OCI-LY3 (cell line): ENCODE data around the gene TRIM38.
"Not testable (repeated sequence)": the region's sequence is repeated elsewhere in the genome, so short reads cannot be mapped to it uniquely, and the experiment has no call there.

Source experiments
- H2AFZ ChIP-seq: fragments of 200-600, 300-600 bp; shearing (Covaris generic); 2 replicates; pipeline ENCODE4 v1.6.0; 2014; ENCODE audit warnings: antibody characterized with exemption, low read depth, low read length
- H3K27ac ChIP-seq: fragments of 200-600, 300-600 bp; sonication (generic); 2 replicates; pipeline ENCODE4 v1.5.1; 2014; ENCODE audit warnings: mild to moderate bottlenecking, low read length, moderate library complexity, mixed read lengths
- H3K27me3 ChIP-seq: fragments of 200-600, 300-600 bp; sonication (generic); 2 replicates; pipeline ENCODE4 v1.6.1; 2014; ENCODE audit warnings: low read depth, low read length, mixed read lengths
- H3K36me3 ChIP-seq: fragments of 200-600, 300-600 bp; sonication (generic); replicated peaks from 2 replicates; pipeline ENCODE3; 2014; ENCODE audit warnings: low read depth, low read length, mixed read lengths
- H3K4me1 ChIP-seq: fragments of 300-600, 200-600 bp; sonication (generic); 2 replicates; pipeline ENCODE4 v1.6.1; 2014; ENCODE audit warnings: low read length, mixed read lengths
- H3K4me2 ChIP-seq: fragments of 200-600, 300-600 bp; sonication (generic); 2 replicates; pipeline ENCODE4 v1.6.1; 2014; ENCODE audit warnings: low read length, mixed read lengths
- H3K4me3 ChIP-seq: fragments of 300-600, 200-600 bp; sonication (generic); 2 replicates; pipeline ENCODE4 v1.5.1; 2014; ENCODE audit warnings: antibody characterized with exemption, mild to moderate bottlenecking, low read length, moderate library complexity
- H3K79me2 ChIP-seq: fragments of 300-600, 200-600 bp; shearing (Covaris generic); 2 replicates; pipeline ENCODE4 v1.6.1; 2014; ENCODE audit warnings: mild to moderate bottlenecking, low read length, mixed read lengths
- H3K9ac ChIP-seq: fragments of 300-600, 200-600 bp; shearing (Covaris generic); 2 replicates; pipeline ENCODE4 v1.6.0; 2014; ENCODE audit warnings: mild to moderate bottlenecking, low read length, moderate library complexity
- H3K9me3 ChIP-seq: fragments of 200-600, 300-600 bp; shearing (Covaris generic); 2 replicates; pipeline ENCODE4 v1.6.1; 2014; ENCODE audit warnings: low read length, mixed read lengths; ENCODE audit not compliant: insufficient read depth
- H4K20me1 ChIP-seq: fragments of 200-600, 300-600 bp; sonication (generic); 2 replicates; pipeline ENCODE4 v1.6.1; 2016; ENCODE audit warnings: low read length, mixed read lengths; ENCODE audit not compliant: insufficient read depth
- EZH2phosphoT487 ChIP-seq: fragments of 200-600 bp; shearing (Covaris generic); IDR thresholded peaks from 2 replicates; pipeline ENCODE4 v1.6.1; 2018; ENCODE audit warnings: antibody characterized with exemption, mixed run types, low read depth
- TF ChIP-seq, protein P1 (sequence below): fragments of 200-600, 300-600 bp; sonication (generic); IDR thresholded peaks from 2 replicates; pipeline ENCODE4 v1.5.1; 2014; ENCODE audit warnings: antibody characterized with exemption, low read length, low read depth

Gene TRIM38

DNA sequence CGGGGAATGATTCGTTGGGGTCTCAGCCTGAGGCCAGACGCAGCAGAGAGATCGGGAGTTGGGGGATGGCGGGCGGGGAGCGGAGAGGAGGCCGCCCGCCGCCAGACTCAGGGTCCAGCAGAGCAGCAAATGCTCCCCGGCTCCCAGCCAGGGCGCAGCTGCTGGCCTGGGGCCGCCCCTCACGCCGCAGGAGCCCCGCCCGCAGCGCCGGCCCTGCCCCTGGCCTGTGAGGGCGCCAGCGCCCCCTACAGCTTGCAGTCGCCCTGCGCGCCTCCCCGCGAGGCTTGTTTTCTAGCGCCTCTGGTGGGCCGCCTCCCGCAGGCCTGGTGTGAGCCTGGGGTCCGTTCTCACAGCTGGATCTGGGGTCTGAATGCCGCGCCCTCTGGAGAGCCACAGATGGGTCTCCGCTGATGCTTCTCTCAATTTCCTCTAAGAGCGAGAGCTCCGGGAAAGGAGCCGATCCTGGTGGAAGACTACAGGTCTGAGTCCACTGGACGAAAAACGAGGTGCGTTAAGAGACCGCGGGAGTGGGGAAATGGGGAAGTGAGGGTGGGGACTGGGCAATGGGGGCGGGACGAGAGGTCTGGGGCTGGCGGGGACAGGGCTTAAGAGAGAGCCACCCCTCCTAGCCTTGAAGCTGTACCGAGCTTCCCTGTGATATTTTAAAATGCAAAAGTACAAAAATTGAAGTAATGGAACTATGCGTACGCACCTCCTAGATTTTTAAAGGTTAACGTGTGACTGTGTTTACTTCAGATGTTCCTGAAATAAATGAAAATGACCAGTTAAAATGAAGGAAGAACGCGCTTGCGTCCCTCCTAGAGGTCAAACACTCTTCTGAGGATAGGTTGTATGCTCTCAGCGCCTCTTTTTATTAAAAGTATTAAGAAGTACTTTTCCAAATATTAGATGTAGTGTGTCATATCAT, 30.1 kb downstream of the TRIM38 start:
- H2AFZ ChIP-seq, result peak overlapping the region; percentile 61

DNA sequence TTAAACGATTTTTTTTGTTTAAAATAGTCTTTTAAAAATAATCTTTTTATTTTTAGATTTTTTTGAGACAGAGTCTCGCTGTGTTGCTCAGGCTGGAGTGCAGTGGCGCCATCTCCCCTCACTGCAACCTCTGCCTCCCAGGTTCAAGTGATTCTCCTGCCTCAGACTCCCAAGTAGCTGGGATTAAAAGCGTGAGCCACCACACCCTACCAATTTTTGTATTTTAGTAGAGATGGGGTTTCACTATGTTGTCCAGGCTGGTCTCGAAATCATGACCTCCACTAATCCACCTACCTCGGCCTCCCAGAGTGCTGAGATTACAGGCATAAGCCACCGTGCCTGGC, 30.7 kb downstream of the TRIM38 start:
- peak overlapping the region; percentile 84 for H3K4me2 ChIP-seq
- H3K4me3 ChIP-seq, result peak overlapping the region; percentile 85
- not testable (repeated sequence) for H3K27me3 ChIP-seq, H2AFZ ChIP-seq, H3K27ac ChIP-seq, H3K79me2 ChIP-seq, H4K20me1 ChIP-seq, H3K9me3 ChIP-seq, H3K36me3 ChIP-seq, H3K4me1 ChIP-seq
- peak overlapping the region; percentile 64 for H3K9ac ChIP-seq

More for the DNA sequence above, 30.1 kb downstream of the TRIM38 start:
- TF ChIP-seq, protein P1, sequence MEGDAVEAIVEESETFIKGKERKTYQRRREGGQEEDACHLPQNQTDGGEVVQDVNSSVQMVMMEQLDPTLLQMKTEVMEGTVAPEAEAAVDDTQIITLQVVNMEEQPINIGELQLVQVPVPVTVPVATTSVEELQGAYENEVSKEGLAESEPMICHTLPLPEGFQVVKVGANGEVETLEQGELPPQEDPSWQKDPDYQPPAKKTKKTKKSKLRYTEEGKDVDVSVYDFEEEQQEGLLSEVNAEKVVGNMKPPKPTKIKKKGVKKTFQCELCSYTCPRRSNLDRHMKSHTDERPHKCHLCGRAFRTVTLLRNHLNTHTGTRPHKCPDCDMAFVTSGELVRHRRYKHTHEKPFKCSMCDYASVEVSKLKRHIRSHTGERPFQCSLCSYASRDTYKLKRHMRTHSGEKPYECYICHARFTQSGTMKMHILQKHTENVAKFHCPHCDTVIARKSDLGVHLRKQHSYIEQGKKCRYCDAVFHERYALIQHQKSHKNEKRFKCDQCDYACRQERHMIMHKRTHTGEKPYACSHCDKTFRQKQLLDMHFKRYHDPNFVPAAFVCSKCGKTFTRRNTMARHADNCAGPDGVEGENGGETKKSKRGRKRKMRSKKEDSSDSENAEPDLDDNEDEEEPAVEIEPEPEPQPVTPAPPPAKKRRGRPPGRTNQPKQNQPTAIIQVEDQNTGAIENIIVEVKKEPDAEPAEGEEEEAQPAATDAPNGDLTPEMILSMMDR, result peak; percentile 82
- TF ChIP-seq EZH2phosphoT487, result no peak
- H3K4me2 ChIP-seq, result peak overlapping the region; percentile 84
- H3K27ac ChIP-seq, result peak overlapping the region; percentile 85
- H3K79me2 ChIP-seq, result no peaks in the 10 kb centered on the region
- H3K9me3 ChIP-seq, result no peaks in the 10 kb centered on the region
- H3K4me1 ChIP-seq, result no peaks in the 10 kb centered on the region
- H3K9ac ChIP-seq, result peak overlapping the region; percentile 91
- H3K27me3 ChIP-seq, result no peaks in the 10 kb centered on the region
- no peaks in the 10 kb centered on the region for H4K20me1 ChIP-seq
- H3K36me3 ChIP-seq, result peaks cover 2% of the 10 kb centered on the region
- H3K4me3 ChIP-seq, result peak overlapping the region; percentile 85

DNA sequence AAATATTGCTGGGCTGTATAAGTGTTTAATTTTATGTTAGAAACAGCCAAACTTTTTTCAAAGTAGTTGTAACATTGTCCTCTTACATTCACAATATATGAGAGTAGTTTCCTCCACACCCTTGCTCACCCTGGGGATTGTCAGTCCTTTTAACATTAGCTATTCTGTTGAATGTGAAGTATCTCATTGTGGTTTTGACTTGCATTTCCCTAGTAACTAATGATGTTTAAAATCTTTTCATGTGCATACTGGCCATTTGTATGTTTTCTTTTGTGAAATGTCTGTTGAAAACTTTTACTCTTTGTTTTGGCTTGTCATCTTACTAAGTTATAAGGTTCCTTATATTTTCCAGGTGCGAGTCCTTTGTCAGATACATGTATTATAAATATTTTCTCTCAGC, 32.9 kb downstream of the TRIM38 start:
- Histone ChIP-seq H2AFZ (no peak overlapping the region), H4K20me1 (no peaks in the 10 kb centered on the region), H3K4me2 (no peak overlapping the region), H3K36me3 (peaks cover 2% of the 10 kb centered on the region), H3K27me3 (no peaks in the 10 kb centered on the region), H3K27ac (no peak overlapping the region), H3K9ac (no peak overlapping the region), H3K4me3 (no peak overlapping the region), H3K4me1 (no peaks in the 10 kb centered on the region), H3K79me2 (no peaks in the 10 kb centered on the region), H3K9me3 (no peaks in the 10 kb centered on the region)
- TF ChIP-seq, protein P1, result no peak
- no peak for TF ChIP-seq EZH2phosphoT487

DNA sequence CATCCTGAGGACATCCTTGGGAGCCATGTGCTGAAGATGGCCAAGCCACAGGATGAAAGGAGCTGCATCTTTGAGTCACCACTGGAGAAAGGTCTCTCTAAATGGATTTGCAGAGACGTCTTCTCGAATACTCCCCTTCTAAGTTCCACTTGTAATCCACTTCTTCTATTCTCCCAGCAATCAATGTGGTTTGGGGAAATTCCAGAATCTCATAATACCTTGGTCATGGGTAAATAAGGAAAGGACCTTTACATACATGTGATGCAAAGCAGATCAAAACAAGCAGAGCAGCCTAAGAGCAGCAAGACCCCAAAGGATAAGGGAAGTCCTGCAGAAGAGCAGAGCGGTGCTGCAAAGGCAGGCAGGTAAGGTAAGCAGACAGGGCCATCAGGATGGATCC, 35.3 kb downstream of the TRIM38 start:
- no peaks in the 10 kb centered on the region for H3K79me2 ChIP-seq
- no peaks in the 10 kb centered on the region for H3K4me1 ChIP-seq

More for the DNA sequence above, 35.3 kb downstream of the TRIM38 start:
- H4K20me1 ChIP-seq, result no peaks in the 10 kb centered on the region
- H3K4me2 ChIP-seq, result no peak overlapping the region
- no peaks in the 10 kb centered on the region for H3K27me3 ChIP-seq
- H3K9me3 ChIP-seq, result no peaks in the 10 kb centered on the region
- no peak overlapping the region for H3K4me3 ChIP-seq
- H3K27ac ChIP-seq, result no peak overlapping the region
- peaks cover 2% of the 10 kb centered on the region for H3K36me3 ChIP-seq
- H2AFZ ChIP-seq, result no peak overlapping the region
- no peak overlapping the region for H3K9ac ChIP-seq
- TF ChIP-seq, protein P1, result no peak
- TF ChIP-seq EZH2phosphoT487, result no peak
